ENCODE measurements around the gene WDR5. TPM values are rescaled to one million over a fixed set of nuclear protein-coding genes. Genes with fewer than 3 reads are reported as not detected.

Gene WDR5
- total RNA-seq, 1 donor, result 22.9 TPM

DNA sequence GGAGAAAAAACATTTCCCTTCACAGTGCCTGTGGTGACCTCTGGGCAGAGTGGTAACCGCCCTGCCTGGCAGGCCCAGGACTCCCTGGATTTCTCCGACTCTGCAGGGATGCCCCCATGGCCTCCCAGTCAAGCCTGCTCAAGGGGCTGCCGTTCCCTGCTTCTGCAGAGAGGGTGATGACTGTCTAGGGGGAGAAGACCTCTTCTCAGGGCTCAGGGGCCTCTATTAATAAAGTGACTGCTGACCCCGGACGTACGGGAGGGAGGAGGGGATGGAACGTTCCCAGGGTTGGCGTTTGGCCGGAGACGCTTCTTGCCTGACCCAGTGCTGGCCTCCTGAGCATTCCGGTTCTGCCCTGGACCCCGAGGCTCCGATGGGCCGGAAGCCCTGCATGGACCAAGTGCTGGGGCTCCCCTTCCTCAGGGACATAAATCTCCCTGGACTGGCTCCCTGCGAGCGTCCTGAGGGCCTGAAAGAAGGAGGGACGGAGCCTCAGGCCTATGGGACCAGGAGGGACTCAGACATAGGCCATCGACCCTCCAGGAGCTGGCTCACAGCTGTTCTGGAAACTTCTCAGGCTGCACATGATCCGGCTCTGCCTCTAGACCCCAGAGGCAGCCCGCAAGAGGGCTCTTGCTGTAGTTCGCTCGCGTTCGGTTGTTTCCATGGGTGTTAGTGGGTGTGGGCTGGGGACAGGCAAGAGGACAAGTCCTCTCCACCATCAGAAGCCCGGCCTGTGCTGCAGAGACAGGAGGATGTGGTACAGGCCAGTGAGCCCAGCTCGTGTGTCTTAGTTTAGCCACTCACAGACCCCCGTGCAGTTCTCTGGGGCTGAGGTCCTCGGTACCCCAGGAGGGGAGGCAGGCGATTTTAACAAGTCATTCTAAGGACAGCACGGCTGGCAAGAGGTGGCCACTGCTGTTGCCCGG lies 36.6 kb downstream of the WDR5 start:
- DNase-seq (ENCODE audit: low read depth in 2 of 3, low spot score in 2 of 3), result no peak

- DNase-seq (ENCODE audit: low read depth in 2 of 3, low spot score in 2 of 3), result no peak
Measured at GRCh38 chr9:134173127-134174072, 37.5 kb downstream of the WDR5 start.

- DNase-seq (ENCODE audit: low read depth in 2 of 3, low spot score in 2 of 3), result peak in 2 of 3 donors; percentile 76 to 90
Measured at GRCh38 chr9:134174073-134174449, 38.2 kb downstream of the WDR5 start.

- DNase-seq (ENCODE audit: low read depth in 2 of 3, low spot score in 2 of 3), result no peak
Measured at GRCh38 chr9:134174526-134175290, 38.8 kb downstream of the WDR5 start.

GRCh38 chr9:134175291-134175807 lies 39.5 kb downstream of the WDR5 start:
- no peak for DNase-seq (ENCODE audit: low read depth in 2 of 3, low spot score in 2 of 3)

GRCh38 chr9:134175808-134176598 lies 40.1 kb downstream of the WDR5 start:
- no peak for DNase-seq (ENCODE audit: low read depth in 2 of 3, low spot score in 2 of 3)

GRCh38 chr9:134176599-134176968 lies 40.7 kb downstream of the WDR5 start:
- DNase-seq (ENCODE audit: low read depth in 2 of 3, low spot score in 2 of 3), result no peak

DNA sequence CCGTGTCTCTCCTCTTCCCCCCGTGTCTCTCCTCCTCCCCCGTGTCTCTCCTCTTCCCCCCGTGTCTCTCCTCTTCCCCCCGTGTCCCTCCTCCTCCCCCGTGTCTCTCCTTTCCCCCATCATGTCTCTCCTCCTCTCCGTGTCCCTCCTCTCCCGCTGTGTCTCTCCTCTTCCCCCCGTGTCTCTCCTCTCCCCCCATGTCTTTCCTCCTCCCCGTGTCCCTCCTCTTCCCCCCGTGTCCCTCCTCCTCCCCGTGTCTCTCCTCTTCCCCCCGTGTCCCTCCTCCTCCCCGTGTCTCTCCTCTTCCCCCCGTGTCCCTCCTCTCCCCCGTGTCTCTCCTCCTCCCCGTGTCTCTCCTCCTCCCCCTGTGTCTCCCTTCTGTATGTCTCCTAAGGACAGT lies 41.3 kb downstream of the WDR5 start:
- DNase-seq (ENCODE audit: low read depth in 2 of 3, low spot score in 2 of 3), result no peak

GRCh38 chr9:134177624-134178393 lies 41.9 kb downstream of the WDR5 start:
- no peak for DNase-seq (ENCODE audit: low read depth in 2 of 3, low spot score in 2 of 3)

GRCh38 chr9:134178394-134178767 lies 42.5 kb downstream of the WDR5 start:
- DNase-seq (ENCODE audit: low read depth in 2 of 3, low spot score in 2 of 3), result no peak

- DNase-seq (ENCODE audit: low read depth in 2 of 3, low spot score in 2 of 3), result peak in 1 of 3 donors; percentile 52
Measured at GRCh38 chr9:134178768-134179551, 43.1 kb downstream of the WDR5 start.

- DNase-seq (ENCODE audit: low read depth in 2 of 3, low spot score in 2 of 3), result no peak
Measured at GRCh38 chr9:134179595-134179917, 43.7 kb downstream of the WDR5 start.

GRCh38 chr9:134179918-134180785 lies 44.3 kb downstream of the WDR5 start:
- no peak for DNase-seq (ENCODE audit: low read depth in 2 of 3, low spot score in 2 of 3)

DNA sequence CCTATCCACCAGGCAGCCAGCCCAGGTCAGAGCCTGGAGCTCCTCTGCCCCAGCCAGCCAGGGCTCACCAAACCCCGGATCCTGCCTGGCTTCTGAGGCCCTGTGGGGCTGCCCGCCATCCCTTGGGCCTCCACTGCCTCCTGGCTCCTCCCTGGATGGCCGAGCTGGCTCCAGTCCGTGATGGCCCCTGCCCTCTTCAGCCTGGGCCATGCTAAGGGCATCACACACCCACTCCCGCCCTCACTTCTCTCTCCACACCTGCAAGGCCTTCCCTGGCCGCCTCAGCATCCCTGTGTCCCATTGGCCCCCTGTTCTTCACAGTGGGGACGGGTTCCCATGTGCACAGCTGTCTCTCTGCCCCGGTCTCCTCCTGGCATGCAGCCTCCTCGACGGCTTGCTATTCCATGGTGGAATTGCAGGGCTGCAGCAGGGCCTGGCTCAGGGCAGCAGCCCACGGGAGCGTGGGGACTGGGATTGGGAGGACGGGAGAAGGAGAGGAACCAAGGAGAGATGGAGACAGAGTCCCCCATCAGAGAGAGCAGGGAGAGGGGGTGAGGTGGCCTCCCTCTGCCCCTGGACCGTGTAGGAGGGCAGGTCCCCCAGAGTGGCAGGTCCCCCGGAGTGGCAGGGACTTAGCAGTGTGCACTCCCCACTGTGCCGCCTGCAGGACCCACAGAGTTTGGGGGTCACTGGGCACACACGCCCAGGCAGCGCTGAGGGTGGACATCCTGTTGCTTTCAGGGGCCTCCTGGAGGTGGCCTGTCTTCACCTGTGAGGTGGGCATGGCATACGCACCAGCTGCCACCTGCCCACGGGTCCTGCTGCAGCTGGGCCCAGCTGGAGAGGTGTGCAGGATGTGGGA lies 45.1 kb downstream of the WDR5 start:
- DNase-seq (ENCODE audit: low read depth in 2 of 3, low spot score in 2 of 3), result no peak

GRCh38 chr9:134181648-134182034 lies 45.8 kb downstream of the WDR5 start:
- DNase-seq (ENCODE audit: low read depth in 2 of 3, low spot score in 2 of 3), result no peak

GRCh38 chr9:134182554-134183085 lies 46.7 kb downstream of the WDR5 start:
- no peak for DNase-seq (ENCODE audit: low read depth in 2 of 3, low spot score in 2 of 3)

All from hematopoietic multipotent progenitor cell (in vitro differentiated cells).